CD4-positive, CD25-positive, alpha-beta regulatory T cell (primary cell): ENCODE measurements around the gene SLC39A7. TPM values are rescaled to one million over a fixed set of nuclear protein-coding genes. Genes with fewer than 3 reads are reported as not detected.

Experiments used
- ATAC-seq, 2 donors: fragments of 150-1000 bp; cut with Tn5 transposase; one replicate each; pipeline ENCODE4 v1.10.0; 2021; ENCODE audit warnings: low read depth in 2 of 2, moderate number of reproducible peaks in 2 of 2, moderate library complexity in 1 of 2
- DNase-seq, 3 donors: peaks; one replicate each; pipeline versions ENCODE4 v3.0.0 to v3.0.0-alpha.2; 2012 to 2022; ENCODE audit warnings: mixed read lengths in 1 of 3
- H3K27ac ChIP-seq: one replicate; pipeline ENCODE4 v1.7.0; 2013; ENCODE audit warnings: mild to moderate bottlenecking, low read length; ENCODE audit not compliant: insufficient read depth, poor library complexity, severe bottlenecking
- H3K27me3 ChIP-seq: one replicate; pipeline ENCODE4 v1.7.0; 2013; ENCODE audit warnings: low read length; ENCODE audit not compliant: control insufficient read depth, insufficient read depth
- H3K36me3 ChIP-seq: one replicate; pipeline ENCODE4 v1.7.0; 2013; ENCODE audit warnings: mild to moderate bottlenecking, low read length, moderate library complexity; ENCODE audit not compliant: control insufficient read depth, insufficient read depth
- H3K4me1 ChIP-seq: 2 replicates; pipeline ENCODE4 v1.7.0; 2013; ENCODE audit warnings: mild to moderate bottlenecking, low read length; ENCODE audit not compliant: insufficient read depth, control insufficient read depth, poor library complexity, severe bottlenecking
- H3K4me3 ChIP-seq: one replicate; pipeline ENCODE4 v1.7.0; 2013; ENCODE audit warnings: low read depth, mild to moderate bottlenecking, low read length, moderate library complexity
- H3K9me3 ChIP-seq, 2 experiments: 1 replicate in 1 of 2; 2 replicates in 1 of 2; pipeline ENCODE4 v1.7.0; 2013; ENCODE audit warnings: low read length in 2 of 2, mild to moderate bottlenecking in 1 of 2, moderate library complexity in 1 of 2; ENCODE audit not compliant: control insufficient read depth in 2 of 2
- H3K27ac Mint-ChIP-seq, 3 donors: one replicate each; pipeline ENCODE4 v1.8.0; 2020 to 2022; ENCODE audit warnings: mild to moderate bottlenecking in 3 of 3, mixed read lengths in 3 of 3, moderate library complexity in 2 of 3
- H3K27me3 Mint-ChIP-seq: one replicate; pipeline ENCODE4 v1.8.0; 2022; ENCODE audit warnings: mild to moderate bottlenecking, mixed read lengths
- H3K36me3 Mint-ChIP-seq: one replicate; pipeline ENCODE4 v1.8.0; 2020; ENCODE audit warnings: mixed read lengths
- H3K4me1 Mint-ChIP-seq, 4 donors: one replicate each; pipeline ENCODE4 v1.8.0; 2020 to 2022; ENCODE audit warnings: mixed read lengths in 4 of 4, mild to moderate bottlenecking in 1 of 4
- H3K4me3 Mint-ChIP-seq, 4 donors: one replicate each; pipeline ENCODE4 v1.8.0; 2020 to 2022; ENCODE audit warnings: mild to moderate bottlenecking in 4 of 4, mixed read lengths in 4 of 4, moderate library complexity in 3 of 4
- H3K9me3 Mint-ChIP-seq, 7 donors: one replicate each; pipeline ENCODE4 v1.8.0; 2020 to 2022; ENCODE audit warnings: mixed read lengths in 7 of 7, mild to moderate bottlenecking in 3 of 7, moderate library complexity in 2 of 7
- polyA plus RNA-seq, 4 donors: library from polyadenylated mRNA; unstranded; fragments of 300-500 nt; fragmentation: Illumina TruSeq; gene quantifications; one replicate each; pipeline ENCODE4 v1.2.3, GENCODE V29; 2021
- total RNA-seq: library from RNA; stranded (reverse); gene quantifications from one replicate; pipeline ENCODE4 v1.2.3, GENCODE V29; 2022

Gene SLC39A7
- total and polyA plus RNA-seq, 5 donors from 2014 or later, result 11.4 to 27.3 (median 24.1) TPM

DNA sequence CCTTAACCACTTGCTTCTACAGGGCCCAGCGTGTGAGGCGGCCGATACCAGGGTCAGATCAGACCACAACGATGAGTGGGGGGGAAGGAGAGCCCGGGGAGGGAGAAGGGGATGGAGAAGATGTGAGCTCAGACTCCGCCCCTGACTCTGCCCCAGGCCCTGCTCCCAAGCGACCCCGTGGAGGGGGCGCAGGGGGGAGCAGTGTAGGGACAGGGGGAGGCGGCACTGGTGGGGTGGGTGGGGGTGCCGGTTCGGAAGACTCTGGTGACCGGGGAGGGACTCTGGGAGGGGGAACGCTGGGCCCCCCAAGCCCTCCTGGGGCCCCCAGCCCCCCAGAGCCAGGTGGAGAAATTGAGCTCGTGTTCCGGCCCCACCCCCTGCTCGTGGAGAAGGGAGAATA lies 10.5 kb downstream of the SLC39A7 start:
- no peak overlapping the region for H3K27ac ChIP-seq
- no peak for ATAC-seq
- no peak overlapping the region for H3K4me3 ChIP-seq
- peaks cover 25% of the 10 kb centered on the region for H3K36me3 Mint-ChIP-seq
- no peaks in the 10 kb centered on the region for H3K9me3 ChIP-seq
- no peak overlapping the region for H3K4me3 Mint-ChIP-seq
- peaks cover 14 to 52% (median 34%) of the 10 kb centered on the region in 4 donors for H3K4me1 Mint-ChIP-seq
- peaks cover 8% of the 10 kb centered on the region for H3K27me3 ChIP-seq
- H3K4me1 ChIP-seq, result peaks cover 34% of the 10 kb centered on the region
- DNase-seq, result no peak
- peaks cover 45% of the 10 kb centered on the region for H3K27me3 Mint-ChIP-seq
- H3K27ac Mint-ChIP-seq, result peak overlapping the region in 1 of 3 donors; percentile 88
- H3K36me3 ChIP-seq, result peaks cover 18% of the 10 kb centered on the region
- peaks cover 0 to 7% (median 0%) of the 10 kb centered on the region in 7 donors for H3K9me3 Mint-ChIP-seq

DNA sequence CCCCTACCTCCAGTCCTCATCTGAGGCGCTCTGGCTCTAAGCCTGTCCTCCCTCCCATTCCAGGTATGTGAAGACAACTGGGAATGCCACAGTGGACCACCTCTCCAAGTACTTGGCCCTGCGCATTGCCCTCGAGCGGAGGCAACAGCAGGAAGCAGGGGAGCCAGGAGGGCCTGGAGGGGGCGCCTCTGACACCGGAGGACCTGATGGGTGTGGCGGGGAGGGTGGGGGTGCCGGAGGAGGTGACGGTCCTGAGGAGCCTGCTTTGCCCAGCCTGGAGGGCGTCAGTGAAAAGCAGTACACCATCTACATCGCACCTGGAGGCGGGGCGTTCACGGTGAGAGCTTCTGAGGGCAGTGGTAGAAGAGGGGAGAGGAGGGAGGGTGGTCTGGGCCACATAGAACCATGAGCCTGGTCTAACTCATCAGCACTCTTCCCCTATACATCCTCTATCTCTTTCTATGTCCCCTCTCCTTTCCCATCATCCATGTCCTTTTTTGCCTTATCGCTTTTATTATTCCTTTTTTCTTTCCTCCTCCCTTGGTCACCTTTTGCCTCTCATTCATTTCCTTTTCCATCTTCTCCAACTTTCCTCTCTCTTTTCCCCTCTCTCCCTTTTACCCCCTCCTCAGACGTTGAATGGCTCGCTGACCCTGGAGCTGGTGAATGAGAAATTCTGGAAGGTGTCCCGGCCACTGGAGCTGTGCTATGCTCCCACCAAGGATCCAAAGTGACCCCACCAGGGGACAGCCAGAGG lies 11.2 kb downstream of the SLC39A7 start:
- Histone ChIP-seq H3K36me3 (peaks cover 18% of the 10 kb centered on the region), H3K4me3 (no peak overlapping the region), H3K27ac (no peak overlapping the region), H3K27me3 (peaks cover 8% of the 10 kb centered on the region), H3K9me3 (no peaks in the 10 kb centered on the region), H3K4me1 (peaks cover 34% of the 10 kb centered on the region)
- Mint-ChIP-seq H3K4me1 (peaks cover 14 to 48% (median 31%) of the 10 kb centered on the region in 4 donors), H3K36me3 (peaks cover 25% of the 10 kb centered on the region), H3K27ac (peak overlapping the region in 1 of 3 donors; percentile 46), H3K4me3 (peak overlapping the region in 2 of 4 donors; percentile 81 to 88), H3K9me3 (peaks cover 0 to 7% (median 0%) of the 10 kb centered on the region in 7 donors), H3K27me3 (peaks cover 48% of the 10 kb centered on the region)
- no peak for DNase-seq
- ATAC-seq, result no peak

DNA sequence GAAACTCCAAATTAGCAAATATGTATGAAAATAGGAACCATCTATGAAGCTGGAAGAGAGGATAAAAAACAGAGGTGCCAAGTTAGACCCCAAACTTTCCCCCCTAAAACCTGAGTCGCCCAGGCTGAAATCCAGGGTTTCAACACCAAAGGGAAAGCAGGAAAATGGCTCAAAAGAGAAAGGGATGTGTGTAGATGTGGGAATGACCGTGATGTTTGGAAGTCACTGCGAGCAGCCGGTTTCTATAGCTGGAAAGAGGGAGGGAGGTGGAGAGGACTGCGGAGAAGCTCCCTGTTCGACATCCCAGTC lies 12.1 kb downstream of the SLC39A7 start:
- no peak overlapping the region for H3K27ac ChIP-seq
- Mint-ChIP-seq H3K36me3 (peaks cover 25% of the 10 kb centered on the region), H3K27me3 (peaks cover 58% of the 10 kb centered on the region), H3K4me3 (peak overlapping the region in 3 of 4 donors; percentile 75 to 81 (median 77)), H3K27ac (peak overlapping the region in 2 of 3 donors; percentile 59 to 86), H3K4me1 (peaks cover 14 to 43% (median 31%) of the 10 kb centered on the region in 4 donors), H3K9me3 (peaks cover 0 to 7% (median 0%) of the 10 kb centered on the region in 7 donors)
- peaks cover 8% of the 10 kb centered on the region for H3K27me3 ChIP-seq
- H3K4me1 ChIP-seq, result peaks cover 27% of the 10 kb centered on the region
- no peaks in the 10 kb centered on the region for H3K9me3 ChIP-seq
- no peak for DNase-seq
- peaks cover 18% of the 10 kb centered on the region for H3K36me3 ChIP-seq
- no peak for ATAC-seq
- no peak overlapping the region for H3K4me3 ChIP-seq

DNA sequence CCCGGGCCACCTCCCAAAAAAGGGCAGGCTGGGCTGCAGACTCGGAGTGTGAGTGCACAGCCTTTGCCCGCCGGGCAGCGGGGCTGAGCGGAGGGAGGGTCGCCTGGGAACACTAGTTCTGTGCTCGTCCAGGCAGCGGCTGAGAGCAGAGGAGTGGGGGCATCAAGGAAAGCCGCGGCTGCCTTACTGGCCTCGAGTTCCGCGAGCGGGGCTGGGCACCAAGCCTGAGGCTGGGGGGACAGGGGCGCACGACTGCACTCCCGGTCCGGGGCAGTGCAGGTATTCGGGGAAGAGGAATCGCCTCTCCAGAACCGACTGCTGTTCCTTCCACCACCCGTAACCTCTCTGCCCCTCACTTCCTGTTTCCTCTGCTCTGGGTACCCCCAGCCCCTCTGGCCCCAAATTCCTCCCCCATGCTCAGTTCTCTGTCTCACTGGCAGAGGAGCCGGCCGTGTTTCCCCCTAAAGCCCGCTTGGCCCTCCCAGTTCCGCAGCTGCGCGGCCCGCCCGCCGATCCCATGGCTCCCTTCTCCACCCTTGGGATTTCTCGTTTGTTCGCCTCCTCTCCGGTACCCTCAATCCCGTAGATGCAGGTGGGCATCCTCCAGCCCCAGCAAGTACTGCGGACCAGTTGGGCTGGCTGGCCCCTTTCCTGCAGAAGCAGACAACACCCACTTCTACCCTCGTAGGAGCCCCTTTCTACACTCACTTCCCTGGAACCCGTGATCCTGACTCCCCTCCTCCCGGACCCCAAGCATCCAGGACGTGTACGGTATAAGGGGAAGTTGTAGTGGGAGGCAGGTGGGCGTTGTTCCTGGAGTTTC lies 12.7 kb downstream of the SLC39A7 start:
- Mint-ChIP-seq H3K27me3 (peaks cover 62% of the 10 kb centered on the region), H3K4me3 (peak overlapping the region; percentile 29 to 81 (median 76)), H3K9me3 (peaks cover 0 to 10% (median 0%) of the 10 kb centered on the region in 7 donors), H3K36me3 (peaks cover 25% of the 10 kb centered on the region), H3K4me1 (peaks cover 14 to 43% (median 31%) of the 10 kb centered on the region in 4 donors), H3K27ac (peak overlapping the region; percentile 46 to 86 (median 77))
- DNase-seq, result no peak
- peaks cover 8% of the 10 kb centered on the region for H3K27me3 ChIP-seq
- H3K36me3 ChIP-seq, result peaks cover 18% of the 10 kb centered on the region
- no peak overlapping the region for H3K4me3 ChIP-seq
- H3K27ac ChIP-seq, result no peak overlapping the region
- peaks cover 23% of the 10 kb centered on the region for H3K4me1 ChIP-seq
- peak; percentile 26 to 50 for ATAC-seq
- no peaks in the 10 kb centered on the region for H3K9me3 ChIP-seq

- H3K27me3 ChIP-seq, result peaks cover 8% of the 10 kb centered on the region
- Mint-ChIP-seq H3K27ac (peak overlapping the region in 2 of 3 donors; percentile 57 to 77), H3K27me3 (peaks cover 67% of the 10 kb centered on the region), H3K4me3 (peak overlapping the region in 3 of 4 donors; percentile 75 to 81 (median 77)), H3K9me3 (peaks cover 0 to 10% (median 0%) of the 10 kb centered on the region in 7 donors), H3K36me3 (peaks cover 22% of the 10 kb centered on the region), H3K4me1 (peaks cover 10 to 39% (median 27%) of the 10 kb centered on the region in 4 donors)
- no peak overlapping the region for H3K4me3 ChIP-seq
- ATAC-seq (no peak), DNase-seq (no peak)
- peaks cover 19% of the 10 kb centered on the region for H3K4me1 ChIP-seq
- H3K36me3 ChIP-seq, result peaks cover 18% of the 10 kb centered on the region
- no peak overlapping the region for H3K27ac ChIP-seq
- no peaks in the 10 kb centered on the region for H3K9me3 ChIP-seq
These were observed 13.3 kb downstream of the SLC39A7 start for GRCh38 chr6:33213989-33214335.

DNA sequence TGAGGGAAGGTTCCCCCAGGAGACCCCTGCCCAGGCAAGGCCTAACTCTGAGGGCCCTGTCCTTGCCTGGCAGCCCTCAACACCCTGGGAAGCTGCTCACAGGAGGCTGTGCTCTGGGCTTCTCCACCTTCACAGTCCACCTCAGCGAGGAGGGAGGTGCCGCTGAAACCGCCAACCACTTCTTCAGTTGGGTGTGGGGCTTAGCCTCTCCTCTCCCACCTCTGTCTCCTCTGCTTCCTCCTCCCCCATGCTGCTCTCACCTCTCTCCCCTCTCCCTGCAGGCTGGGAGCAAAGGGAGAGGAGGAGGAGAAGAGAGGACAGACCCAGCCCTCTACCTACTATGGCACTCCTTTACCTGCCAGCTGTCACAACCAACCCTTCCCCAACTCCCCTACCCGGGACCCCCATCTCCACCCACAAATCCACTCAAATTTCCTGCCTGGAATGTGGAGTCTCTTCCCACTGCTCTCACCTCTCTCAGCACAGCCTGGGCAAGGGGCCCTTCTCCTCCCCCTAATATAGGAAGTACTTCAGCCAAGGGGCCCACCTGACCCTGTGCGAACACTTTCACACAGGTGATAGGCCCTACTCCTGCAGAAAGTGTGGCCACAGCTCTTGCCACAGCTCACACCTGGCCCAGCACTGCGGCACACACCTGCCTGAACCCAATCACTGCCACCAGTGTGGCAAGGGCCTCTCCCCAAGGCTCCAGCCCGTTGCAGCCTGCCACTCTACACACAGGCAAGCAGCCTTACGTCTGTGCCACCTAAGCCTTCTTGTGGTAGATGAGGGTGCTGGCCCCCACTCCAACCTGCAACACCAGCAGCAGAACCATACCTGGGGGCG lies 14.8 kb downstream of the SLC39A7 start:
- Mint-ChIP-seq H3K27ac (peak overlapping the region in 2 of 3 donors; percentile 82 to 96), H3K9me3 (peaks cover 0 to 10% (median 0%) of the 10 kb centered on the region in 7 donors), H3K4me1 (peaks cover 0 to 26% (median 19%) of the 10 kb centered on the region in 4 donors), H3K27me3 (peaks cover 73% of the 10 kb centered on the region), H3K36me3 (peaks cover 11% of the 10 kb centered on the region), H3K4me3 (no peak overlapping the region)
- Histone ChIP-seq H3K36me3 (peaks cover 8% of the 10 kb centered on the region), H3K9me3 (no peaks in the 10 kb centered on the region), H3K4me1 (peaks cover 16% of the 10 kb centered on the region), H3K4me3 (no peak overlapping the region), H3K27ac (no peak overlapping the region), H3K27me3 (peaks cover 8% of the 10 kb centered on the region)
- ATAC-seq (no peak), DNase-seq (no peak)

DNA sequence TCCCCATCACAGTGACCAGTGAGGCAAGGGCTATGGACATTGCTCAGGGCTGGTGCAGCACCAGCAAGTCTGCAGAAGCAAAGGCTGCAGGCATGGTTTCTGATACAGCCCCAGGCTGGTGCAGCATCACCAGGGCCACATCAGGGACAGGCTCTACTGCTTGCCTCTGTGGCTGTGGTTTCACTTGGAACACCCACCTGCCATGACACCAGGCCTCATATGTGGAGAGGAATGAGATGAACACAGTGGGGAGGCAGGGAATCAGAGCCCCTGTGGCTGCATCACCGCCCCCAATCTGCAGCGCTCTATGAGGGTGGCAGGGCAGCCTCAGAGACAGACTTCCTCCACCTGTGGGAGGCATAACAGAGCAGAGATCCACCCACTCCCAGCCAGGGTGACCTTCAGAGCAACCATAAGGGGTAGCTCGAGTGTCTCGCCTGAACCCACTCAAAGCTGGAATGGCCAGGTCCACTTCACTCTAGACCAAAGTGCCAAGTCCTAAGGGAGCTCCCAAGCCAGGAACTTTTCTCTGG lies 15.5 kb downstream of the SLC39A7 start:
- Histone ChIP-seq H3K36me3 (peaks cover 6% of the 10 kb centered on the region), H3K27me3 (peaks cover 8% of the 10 kb centered on the region), H3K4me1 (peaks cover 16% of the 10 kb centered on the region), H3K27ac (no peak overlapping the region), H3K4me3 (no peak overlapping the region), H3K9me3 (no peaks in the 10 kb centered on the region)
- Mint-ChIP-seq H3K27ac (no peak overlapping the region), H3K36me3 (peaks cover 9% of the 10 kb centered on the region), H3K4me1 (peaks cover 0 to 24% (median 16%) of the 10 kb centered on the region in 4 donors), H3K4me3 (no peak overlapping the region), H3K9me3 (peaks cover 0 to 10% (median 0%) of the 10 kb centered on the region in 7 donors), H3K27me3 (peaks cover 70% of the 10 kb centered on the region)
- DNase-seq, result no peak
- peak in 1 of 2 donors; percentile 10 for ATAC-seq
